Activated effector memory CD4-positive, alpha-beta T cell treated with Interleukin-2 at 50 U/mL for 16 hours (primary cell): ENCODE data around the gene FIBIN.

Experiments used
- DNase-seq: peaks from one replicate; pipeline ENCODE4 v3.0.0-alpha.2; 2020

The FIBIN gene

DNA sequence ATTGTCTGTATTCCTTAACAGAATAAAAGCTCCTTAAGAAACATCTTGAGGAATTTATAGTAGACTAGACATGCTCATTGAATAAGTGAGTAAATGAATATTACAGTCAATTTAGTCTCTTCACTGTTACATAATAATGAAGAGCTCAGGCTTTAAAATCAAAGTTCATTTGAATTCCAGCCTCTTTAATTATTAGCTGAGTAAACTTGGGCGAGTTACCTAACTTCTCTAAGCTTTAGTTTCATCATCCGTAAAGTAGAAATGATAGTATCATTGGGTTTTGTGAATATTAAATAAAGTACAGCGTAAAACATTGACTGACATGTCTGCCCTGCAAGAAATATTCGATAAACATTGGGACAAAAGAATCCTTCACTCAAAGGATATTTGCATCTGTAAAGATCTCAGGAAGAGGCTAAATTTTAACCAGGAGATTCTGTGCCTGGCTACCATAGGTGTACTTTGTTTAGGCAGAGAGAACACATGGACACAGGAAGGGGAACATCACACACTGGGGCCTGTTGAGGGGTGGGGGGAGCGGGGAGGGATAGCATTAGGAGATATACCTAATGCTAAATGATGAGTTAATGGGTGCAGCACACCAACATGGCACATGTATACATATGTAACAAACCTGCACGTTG, 31.5 kb downstream of the FIBIN start:
- DNase-seq: no peak

DNA sequence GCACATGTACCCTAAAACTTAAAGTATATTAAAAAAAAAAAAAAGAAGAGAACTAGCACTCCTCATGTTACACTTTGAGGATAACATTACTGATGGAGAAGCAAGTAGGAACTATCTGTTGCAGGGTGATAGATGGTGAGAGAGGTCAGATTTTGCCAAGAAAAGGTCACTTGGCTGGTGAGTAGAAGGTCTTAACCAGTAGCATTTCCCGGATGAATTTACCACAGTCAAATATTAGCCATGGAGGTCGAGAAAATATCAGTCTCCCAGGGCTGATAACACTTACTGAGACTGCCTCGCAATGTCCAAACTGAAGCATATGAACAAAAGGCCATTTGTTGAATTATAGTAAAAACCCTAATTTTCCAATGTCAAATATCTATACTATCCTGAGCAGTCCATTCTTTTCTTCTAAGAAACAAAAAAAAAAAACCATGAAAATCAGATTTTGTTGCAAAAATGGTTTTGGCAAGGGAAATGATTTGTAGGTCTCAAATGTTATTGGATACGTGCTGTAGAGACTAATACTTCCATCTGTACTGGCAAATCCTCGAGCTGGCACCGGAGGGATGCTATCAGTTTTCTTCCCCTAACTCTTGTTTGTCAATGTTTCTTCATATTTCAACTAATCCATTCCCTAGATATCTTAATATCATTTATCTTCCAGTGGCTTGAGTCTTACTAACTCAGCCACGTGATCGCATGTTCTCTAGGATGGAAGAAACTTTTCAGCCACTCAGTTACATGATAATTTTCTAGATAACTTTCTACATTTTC, 32.2 kb downstream of the FIBIN start:
- no peak for DNase-seq

DNA sequence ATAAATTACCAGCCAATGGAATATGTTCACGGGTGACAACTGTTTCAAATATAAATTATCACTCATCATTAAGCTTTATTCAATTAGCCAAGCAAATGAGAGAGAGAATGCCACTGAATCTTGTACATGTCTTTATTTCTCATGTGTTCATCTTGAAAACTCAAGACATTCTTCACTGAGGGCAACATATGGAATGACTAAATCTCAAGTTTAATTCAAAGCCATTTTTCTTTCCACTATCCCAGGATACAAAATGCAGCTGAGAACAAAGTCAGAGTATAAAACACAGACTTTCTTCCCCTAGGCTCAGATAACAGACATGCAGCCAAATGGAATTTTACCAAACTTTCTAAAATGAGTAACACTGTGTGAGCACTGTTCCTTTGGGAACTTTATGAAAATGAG, 34.7 kb downstream of the FIBIN start:
- DNase-seq: no peak

DNA sequence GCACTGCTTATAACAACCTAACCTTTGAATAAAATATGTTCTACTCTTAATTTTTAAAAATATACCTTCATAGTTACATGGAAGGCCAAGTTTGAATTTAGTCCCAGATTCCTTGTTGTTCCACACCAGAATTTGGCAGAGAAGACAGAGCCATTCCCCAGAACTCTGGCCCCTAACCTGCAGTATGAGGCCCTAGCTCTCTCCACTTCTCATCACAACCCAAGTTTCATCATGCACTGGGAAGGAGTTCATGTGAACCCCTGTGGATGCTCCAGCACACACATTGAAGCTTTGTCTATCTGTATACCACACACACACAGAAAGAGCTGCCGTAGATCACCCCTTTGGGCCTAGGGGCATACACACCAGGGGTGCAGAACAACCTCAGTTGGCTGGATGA, 36.1 kb downstream of the FIBIN start:
- no peak for DNase-seq

DNA sequence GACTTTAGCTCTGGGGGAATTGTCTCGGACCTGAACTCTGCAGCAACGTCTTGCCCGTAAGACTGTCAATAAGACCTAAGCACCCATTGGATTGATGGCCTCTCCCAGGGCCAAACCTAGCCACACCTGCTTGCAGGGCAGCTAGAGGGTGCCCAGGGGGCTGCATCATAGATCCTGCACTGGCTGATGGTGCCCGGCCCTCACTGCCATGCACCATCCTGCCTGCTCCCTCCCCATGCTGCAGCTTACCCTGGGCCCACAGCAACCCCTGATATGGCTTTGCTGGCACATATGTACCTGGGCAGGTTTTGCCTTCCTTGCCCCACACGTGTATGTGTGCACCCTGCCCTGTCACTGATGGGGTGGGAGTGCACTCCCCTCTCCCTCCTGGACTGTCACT, 37.8 kb downstream of the FIBIN start:
- DNase-seq: no peak

DNA sequence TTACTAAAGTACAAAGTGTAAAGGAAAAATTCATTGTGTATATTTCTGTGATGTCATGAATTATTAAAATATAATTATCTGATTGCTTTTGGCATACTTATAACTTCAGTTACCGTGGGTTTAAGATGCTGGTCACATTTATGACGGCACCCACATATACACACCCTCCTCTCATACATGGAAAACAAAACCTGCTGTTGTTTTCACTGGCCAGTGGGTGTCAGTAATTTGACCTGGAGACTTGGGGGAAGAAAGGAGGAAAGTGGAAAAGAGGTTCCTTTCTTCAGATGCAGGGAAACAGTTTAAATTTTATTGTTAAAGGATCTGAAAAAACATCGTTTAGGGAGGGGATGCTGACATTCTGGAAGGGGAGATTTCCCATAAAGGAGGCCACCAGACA, 46.0 kb downstream of the FIBIN start:
- no peak for DNase-seq

DNA sequence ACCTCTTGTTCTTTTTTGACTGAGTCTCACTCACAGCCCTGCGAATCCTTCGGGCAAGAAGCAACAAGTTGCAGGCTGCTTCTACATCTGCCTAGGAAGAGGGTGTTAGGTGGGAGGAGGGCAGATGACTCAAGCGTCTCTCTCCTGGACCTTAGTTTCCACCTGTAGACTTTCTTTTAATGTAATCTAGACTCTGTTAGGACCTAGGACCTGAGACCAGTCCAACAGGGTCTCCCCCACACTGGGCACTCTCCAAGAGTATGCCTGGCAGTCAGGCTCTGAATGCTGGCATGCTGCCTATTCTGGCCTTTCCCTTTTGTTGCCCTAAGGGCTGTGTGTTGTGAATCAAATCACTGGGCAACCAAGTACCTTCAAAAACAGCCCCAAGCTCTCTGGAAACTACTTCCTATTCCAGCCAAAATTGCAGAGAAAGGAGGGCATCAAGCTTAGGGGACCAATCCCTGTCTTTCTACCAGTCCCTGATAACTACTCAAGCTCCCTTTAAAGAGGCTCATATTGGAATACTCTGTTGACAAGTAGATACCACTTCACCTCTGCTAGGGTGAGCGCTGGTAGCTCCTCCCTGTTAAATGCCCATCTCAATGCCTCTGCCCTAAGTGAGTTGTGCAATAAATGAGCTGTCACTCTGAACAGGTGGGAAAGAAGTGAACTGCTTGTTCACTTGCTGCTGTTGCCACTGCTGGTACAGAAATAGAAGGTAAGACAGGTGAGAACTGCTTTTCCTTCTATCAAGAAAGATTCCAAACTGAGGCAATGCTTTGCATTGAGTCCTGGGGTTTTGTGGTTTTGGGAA, 46.6 kb downstream of the FIBIN start, which contains the start of gene BBOX1:
Gene BBOX1 (plus strand): TSS at position 514 of the 814 bp plus-strand sequence. CDS start 14,616 bp downstream, outside the sequence.
- DNase-seq: no peak

DNA sequence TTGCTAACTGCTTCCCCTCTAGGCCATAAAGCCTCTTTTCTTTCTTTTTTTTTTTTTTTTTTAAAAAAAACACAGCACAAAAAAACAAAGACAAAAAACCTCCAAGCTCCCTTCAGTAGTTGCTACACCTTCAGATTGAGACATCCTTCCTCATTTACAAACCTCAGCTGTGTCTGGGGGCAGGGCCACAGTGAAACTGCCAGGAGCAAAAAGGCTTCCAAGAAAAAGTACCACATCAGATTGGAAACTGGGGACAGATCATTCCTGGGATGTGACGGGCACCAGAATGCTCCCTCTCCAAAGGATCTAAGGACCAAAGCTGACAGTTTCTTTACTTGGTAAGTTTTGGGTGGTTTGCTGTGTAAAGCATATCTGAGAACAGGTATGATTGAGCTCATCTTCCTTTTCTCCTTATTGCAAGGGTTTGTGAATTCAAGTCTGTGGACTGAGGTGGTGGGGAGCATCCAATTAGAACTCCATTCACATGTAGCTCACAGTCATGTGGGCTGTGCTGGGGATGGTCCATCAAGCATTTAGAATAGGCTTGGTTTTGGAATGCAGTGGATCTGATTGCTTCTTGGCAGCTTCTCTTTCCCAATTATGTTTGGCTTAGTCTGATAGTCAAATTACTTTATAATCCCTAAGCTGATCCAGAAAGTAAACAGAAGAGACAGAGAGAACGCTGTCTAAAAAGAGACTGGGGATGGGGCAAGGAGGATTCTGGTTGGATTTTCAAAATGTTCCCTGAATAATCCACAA, 47.4 kb downstream of the FIBIN start:
- DNase-seq: no peak
